HepG2 (cell line): Measurements from ENCODE around the gene GDI1. TPM values are rescaled to one million over a fixed set of nuclear protein-coding genes. Genes with fewer than 3 reads are reported as not detected.

Experiments used
- HMG20B ChIP-seq: conservative IDR thresholded peaks from 2 replicates; pipeline ENCODE4 v1.6.1; 2016; ENCODE audit warnings: missing genetic modification reagents, missing compliant biosample characterization
- KDM5B ChIP-seq: sonication (generic); formaldehyde crosslinking; IDR thresholded peaks from 2 replicates; pipeline ENCODE4 v1.4.0; 2020; ENCODE audit warnings: missing genetic modification reagents, mild to moderate bottlenecking, borderline replicate concordance
- MTA1 ChIP-seq: sonication (generic); formaldehyde crosslinking; IDR thresholded peaks from 2 replicates; pipeline ENCODE4 v1.4.0; 2020; ENCODE audit warnings: missing genetic modification reagents, mild to moderate bottlenecking, borderline replicate concordance
- NCOA5 ChIP-seq: sonication (generic); formaldehyde crosslinking; IDR thresholded peaks from 2 replicates; pipeline ENCODE4 v1.4.0; 2020; ENCODE audit warnings: missing genetic modification reagents
- NFYC ChIP-seq: IDR thresholded peaks from 2 replicates; pipeline ENCODE4 v1.6.1; 2016; ENCODE audit warnings: missing genetic modification reagents, missing compliant biosample characterization
- NR2F1 ChIP-seq, 2 experiments: fragments of 450-650 bp in 1 of 2; formaldehyde crosslinking in 1 of 2; IDR thresholded peaks; 2 replicates each; pipeline versions ENCODE4 v1.5.0 to v1.6.1; 2016 to 2020; ENCODE audit warnings: mild to moderate bottlenecking in 1 of 2, missing compliant biosample characterization in 1 of 2, missing genetic modification reagents in 1 of 2, moderate library complexity in 1 of 2
- TAF15 ChIP-seq: fragments of 200-400 bp; formaldehyde crosslinking; IDR thresholded peaks from one replicate; pipeline ENCODE4 v1.6.1; 2018; ENCODE audit warnings: mild to moderate bottlenecking, low read depth, low read length; ENCODE audit not compliant: poor library complexity, severe bottlenecking
- ZFYVE20 ChIP-seq: sonication (generic); formaldehyde crosslinking; IDR thresholded peaks from 2 replicates; pipeline ENCODE4 v1.8.0; 2023; ENCODE audit warnings: low read depth, mild to moderate bottlenecking, moderate library complexity, missing genetic modification reagents, borderline replicate concordance
- ZNF207 ChIP-seq: fragments of 450-650 bp; IDR thresholded peaks from 2 replicates; pipeline ENCODE4 v1.6.1; 2016; ENCODE audit warnings: antibody characterized with exemption, borderline replicate concordance
- ZNF788 ChIP-seq: sonication (generic); formaldehyde crosslinking; IDR thresholded peaks from 2 replicates; pipeline ENCODE4 v1.5.0; 2020; ENCODE audit warnings: mild to moderate bottlenecking, missing genetic modification reagents, borderline replicate concordance
- polyA plus RNA-seq, 8 experiments: library from polyadenylated mRNA; depleted of rRNA in 3 of 8; stranded (reverse) in 7 of 8; unstranded in 1 of 8; fragments of >200 nt; fragmentation: Illumina TruSeq in 4 of 8; extraction: Trizol in 4 of 8; gene quantifications; 2 replicates each; pipeline versions ENCODE4 v1.2.1 to v1.2.3, GENCODE V29; 2011 to 2016; ENCODE audit warnings: low read depth in 4 of 8, missing spikeins in 1 of 8, mixed read lengths in 1 of 8; ENCODE audit not compliant: insufficient read depth in 1 of 8
- total RNA-seq, 5 experiments: library from RNA; depleted of rRNA; stranded (reverse); fragments of >200 nt; fragmentation: Illumina TruSeq; extraction: Trizol; gene quantifications; 2 replicates each; pipeline ENCODE4 v1.2.3, GENCODE V29; 2016; ENCODE audit warnings: low read depth in 1 of 5
- TF ChIP-seq, protein P1 (sequence below): fragments of 450-650 bp; IDR thresholded peaks from 2 replicates; pipeline ENCODE4 v1.6.1; 2016
- TF ChIP-seq, protein P2 (sequence below): sonication (generic); formaldehyde crosslinking; conservative IDR thresholded peaks from 2 replicates; pipeline ENCODE4 v1.8.0; 2022; ENCODE audit warnings: missing genetic modification reagents
- TF ChIP-seq, protein P3 (sequence below): sonication (generic); formaldehyde crosslinking; IDR thresholded peaks from 2 replicates; pipeline ENCODE4 v1.4.0; 2020; ENCODE audit warnings: missing genetic modification reagents, borderline replicate concordance
- TF ChIP-seq, protein P4 (sequence below): sonication (generic); formaldehyde crosslinking; IDR thresholded peaks from 2 replicates; pipeline ENCODE4 v1.5.0; 2020; ENCODE audit warnings: missing genetic modification reagents, mild to moderate bottlenecking, borderline replicate concordance
- TF ChIP-seq, protein P5 (sequence below): IDR thresholded peaks from 2 replicates; pipeline ENCODE4 v1.6.1; 2012; ENCODE audit warnings: low read depth, low read length, improper control_type of control experiment
- TF ChIP-seq, protein P6 (sequence below): sonication (generic); formaldehyde crosslinking; IDR thresholded peaks from 2 replicates; pipeline ENCODE4 v1.5.1; 2020; ENCODE audit warnings: missing genetic modification reagents, mild to moderate bottlenecking, borderline replicate concordance

GDI1 gene
- total and polyA plus RNA-seq, 2 of the 13 experiments (the other 11 are each of a cell fraction or from before 2014, with no cell fraction given), result 17.4 to 105 TPM

DNA sequence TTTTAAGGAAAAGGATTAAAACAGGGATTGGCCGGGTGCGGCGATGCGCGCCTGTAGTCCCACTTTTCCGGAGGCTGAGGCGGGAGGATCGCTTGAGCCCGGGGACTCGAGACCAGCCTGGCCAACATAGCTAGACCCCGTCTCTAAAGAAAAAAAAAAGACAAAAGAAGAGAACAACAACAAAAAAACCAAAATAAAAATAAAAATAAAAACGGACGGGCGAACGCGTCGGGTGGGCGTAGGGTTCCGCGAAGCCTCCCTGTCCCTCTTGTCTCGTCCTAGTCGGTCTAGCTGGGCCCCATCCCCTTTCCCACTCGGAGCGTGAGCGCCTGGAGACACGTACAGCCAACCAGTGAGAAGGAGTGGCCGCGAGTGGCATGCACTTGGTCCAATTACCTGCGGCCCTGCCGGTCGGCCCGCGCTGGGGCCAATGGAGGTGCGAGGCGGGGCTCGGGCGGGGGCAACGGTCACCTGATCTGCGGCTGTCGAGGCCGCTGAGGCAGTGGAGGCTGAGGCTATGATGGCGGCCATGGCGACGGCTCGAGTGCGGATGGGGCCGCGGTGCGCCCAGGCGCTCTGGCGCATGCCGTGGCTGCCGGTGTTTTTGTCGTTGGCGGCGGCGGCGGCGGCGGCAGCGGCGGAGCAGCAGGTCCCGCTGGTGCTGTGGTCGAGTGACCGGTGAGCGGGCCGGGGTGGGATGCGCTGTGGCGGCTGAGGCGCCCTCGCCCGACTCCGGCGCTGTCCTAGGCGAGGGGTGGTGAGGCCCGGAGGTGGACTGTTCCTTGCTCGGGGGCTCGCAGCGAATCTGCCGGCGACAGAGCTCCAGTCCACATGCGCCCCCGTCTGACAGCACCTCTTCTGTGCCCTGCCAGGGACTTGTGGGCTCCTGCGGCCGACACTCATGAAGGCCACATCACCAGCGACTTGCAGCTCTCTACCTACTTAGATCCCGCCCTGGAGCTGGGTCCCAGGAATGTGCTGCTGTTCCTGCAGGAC lies 8.5 kb upstream of the GDI1 start, which contains the start of gene ATP6AP1 (continued):
- TF ChIP-seq, protein P1, sequence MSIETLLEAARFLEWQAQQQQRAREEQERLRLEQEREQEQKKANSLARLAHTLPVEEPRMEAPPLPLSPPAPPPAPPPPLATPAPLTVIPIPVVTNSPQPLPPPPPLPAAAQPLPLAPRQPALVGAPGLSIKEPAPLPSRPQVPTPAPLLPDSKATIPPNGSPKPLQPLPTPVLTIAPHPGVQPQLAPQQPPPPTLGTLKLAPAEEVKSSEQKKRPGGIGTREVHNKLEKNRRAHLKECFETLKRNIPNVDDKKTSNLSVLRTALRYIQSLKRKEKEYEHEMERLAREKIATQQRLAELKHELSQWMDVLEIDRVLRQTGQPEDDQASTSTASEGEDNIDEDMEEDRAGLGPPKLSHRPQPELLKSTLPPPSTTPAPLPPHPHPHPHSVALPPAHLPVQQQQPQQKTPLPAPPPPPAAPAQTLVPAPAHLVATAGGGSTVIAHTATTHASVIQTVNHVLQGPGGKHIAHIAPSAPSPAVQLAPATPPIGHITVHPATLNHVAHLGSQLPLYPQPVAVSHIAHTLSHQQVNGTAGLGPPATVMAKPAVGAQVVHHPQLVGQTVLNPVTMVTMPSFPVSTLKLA, result no peak
- TF ChIP-seq KDM5B, result 0 out of 2 replicates have a peak, but pooled peaks have one; percentile 57
- TF ChIP-seq ZFYVE20, result no peak
- TF ChIP-seq, protein P2, sequence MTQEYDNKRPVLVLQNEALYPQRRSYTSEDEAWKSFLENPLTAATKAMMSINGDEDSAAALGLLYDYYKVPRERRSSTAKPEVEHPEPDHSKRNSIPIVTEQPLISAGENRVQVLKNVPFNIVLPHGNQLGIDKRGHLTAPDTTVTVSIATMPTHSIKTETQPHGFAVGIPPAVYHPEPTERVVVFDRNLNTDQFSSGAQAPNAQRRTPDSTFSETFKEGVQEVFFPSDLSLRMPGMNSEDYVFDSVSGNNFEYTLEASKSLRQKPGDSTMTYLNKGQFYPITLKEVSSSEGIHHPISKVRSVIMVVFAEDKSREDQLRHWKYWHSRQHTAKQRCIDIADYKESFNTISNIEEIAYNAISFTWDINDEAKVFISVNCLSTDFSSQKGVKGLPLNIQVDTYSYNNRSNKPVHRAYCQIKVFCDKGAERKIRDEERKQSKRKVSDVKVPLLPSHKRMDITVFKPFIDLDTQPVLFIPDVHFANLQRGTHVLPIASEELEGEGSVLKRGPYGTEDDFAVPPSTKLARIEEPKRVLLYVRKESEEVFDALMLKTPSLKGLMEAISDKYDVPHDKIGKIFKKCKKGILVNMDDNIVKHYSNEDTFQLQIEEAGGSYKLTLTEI (CRISPR knock-in tag), result no peak
- TF ChIP-seq TAF15, result no peak
- TF ChIP-seq, protein P3, sequence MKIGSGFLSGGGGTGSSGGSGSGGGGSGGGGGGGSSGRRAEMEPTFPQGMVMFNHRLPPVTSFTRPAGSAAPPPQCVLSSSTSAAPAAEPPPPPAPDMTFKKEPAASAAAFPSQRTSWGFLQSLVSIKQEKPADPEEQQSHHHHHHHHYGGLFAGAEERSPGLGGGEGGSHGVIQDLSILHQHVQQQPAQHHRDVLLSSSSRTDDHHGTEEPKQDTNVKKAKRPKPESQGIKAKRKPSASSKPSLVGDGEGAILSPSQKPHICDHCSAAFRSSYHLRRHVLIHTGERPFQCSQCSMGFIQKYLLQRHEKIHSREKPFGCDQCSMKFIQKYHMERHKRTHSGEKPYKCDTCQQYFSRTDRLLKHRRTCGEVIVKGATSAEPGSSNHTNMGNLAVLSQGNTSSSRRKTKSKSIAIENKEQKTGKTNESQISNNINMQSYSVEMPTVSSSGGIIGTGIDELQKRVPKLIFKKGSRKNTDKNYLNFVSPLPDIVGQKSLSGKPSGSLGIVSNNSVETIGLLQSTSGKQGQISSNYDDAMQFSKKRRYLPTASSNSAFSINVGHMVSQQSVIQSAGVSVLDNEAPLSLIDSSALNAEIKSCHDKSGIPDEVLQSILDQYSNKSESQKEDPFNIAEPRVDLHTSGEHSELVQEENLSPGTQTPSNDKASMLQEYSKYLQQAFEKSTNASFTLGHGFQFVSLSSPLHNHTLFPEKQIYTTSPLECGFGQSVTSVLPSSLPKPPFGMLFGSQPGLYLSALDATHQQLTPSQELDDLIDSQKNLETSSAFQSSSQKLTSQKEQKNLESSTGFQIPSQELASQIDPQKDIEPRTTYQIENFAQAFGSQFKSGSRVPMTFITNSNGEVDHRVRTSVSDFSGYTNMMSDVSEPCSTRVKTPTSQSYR (CRISPR knock-in tag), result no peak
- no peak for TF ChIP-seq HMG20B
- TF ChIP-seq ZNF788 (CRISPR knock-in tag), result no peak
- no peak for TF ChIP-seq NR2F1 (CRISPR knock-in tag; IDR thresholded peaks at IDR 0.05)
- TF ChIP-seq ZNF207, result no peak
- TF ChIP-seq NCOA5 (CRISPR knock-in tag), result no peak
- TF ChIP-seq MTA1, result no peak
- TF ChIP-seq NFYC (CRISPR knock-in tag), result peak; percentile 97
- TF ChIP-seq, protein P4, sequence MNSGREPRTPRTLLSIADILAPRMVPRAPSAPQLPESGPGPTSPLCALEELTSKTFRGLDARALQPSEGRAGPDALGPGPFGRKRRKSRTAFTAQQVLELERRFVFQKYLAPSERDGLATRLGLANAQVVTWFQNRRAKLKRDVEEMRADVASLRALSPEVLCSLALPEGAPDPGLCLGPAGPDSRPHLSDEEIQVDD (CRISPR knock-in tag), result no peak
- TF ChIP-seq, protein P5, sequence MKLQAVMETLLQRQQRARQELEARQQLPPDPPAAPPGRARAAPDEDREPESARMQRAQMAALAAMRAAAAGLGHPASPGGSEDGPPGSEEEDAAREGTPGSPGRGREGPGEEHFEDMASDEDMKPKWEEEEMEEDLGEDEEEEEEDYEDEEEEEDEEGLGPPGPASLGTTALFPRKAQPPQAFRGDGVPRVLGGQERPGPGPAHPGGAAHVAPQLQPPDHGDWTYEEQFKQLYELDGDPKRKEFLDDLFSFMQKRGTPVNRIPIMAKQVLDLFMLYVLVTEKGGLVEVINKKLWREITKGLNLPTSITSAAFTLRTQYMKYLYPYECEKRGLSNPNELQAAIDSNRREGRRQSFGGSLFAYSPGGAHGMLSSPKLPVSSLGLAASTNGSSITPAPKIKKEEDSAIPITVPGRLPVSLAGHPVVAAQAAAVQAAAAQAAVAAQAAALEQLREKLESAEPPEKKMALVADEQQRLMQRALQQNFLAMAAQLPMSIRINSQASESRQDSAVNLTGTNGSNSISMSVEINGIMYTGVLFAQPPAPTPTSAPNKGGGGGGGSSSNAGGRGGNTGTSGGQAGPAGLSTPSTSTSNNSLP, result no peak
- TF ChIP-seq, protein P6, sequence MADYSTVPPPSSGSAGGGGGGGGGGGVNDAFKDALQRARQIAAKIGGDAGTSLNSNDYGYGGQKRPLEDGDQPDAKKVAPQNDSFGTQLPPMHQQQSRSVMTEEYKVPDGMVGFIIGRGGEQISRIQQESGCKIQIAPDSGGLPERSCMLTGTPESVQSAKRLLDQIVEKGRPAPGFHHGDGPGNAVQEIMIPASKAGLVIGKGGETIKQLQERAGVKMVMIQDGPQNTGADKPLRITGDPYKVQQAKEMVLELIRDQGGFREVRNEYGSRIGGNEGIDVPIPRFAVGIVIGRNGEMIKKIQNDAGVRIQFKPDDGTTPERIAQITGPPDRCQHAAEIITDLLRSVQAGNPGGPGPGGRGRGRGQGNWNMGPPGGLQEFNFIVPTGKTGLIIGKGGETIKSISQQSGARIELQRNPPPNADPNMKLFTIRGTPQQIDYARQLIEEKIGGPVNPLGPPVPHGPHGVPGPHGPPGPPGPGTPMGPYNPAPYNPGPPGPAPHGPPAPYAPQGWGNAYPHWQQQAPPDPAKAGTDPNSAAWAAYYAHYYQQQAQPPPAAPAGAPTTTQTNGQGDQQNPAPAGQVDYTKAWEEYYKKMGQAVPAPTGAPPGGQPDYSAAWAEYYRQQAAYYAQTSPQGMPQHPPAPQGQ (CRISPR knock-in tag), result no peak
